Tibial nerve (tissue), 4 donors: Measurements from ENCODE around the gene RASGRF1. TPM values are rescaled to one million over a fixed set of nuclear protein-coding genes. Genes with fewer than 3 reads are reported as not detected.
A peak's percentile ranks its signal among the peaks of the same experiment; 100 is the strongest.

ENCODE experiments used
- DNase-seq, 2 donors: peaks; one replicate each; pipeline ENCODE4 v3.0.0-alpha.2; 2019; ENCODE audit warnings: low spot score in 2 of 2
- H3K27ac ChIP-seq, 4 donors: fragments of 200-600 bp; sonication (generic) in 3 of 4; one replicate each; pipeline ENCODE4 v1.5.1; 2017 to 2019; ENCODE audit warnings: mild to moderate bottlenecking in 1 of 4
- H3K27me3 ChIP-seq, 2 donors: fragments of 200-600 bp; sonication (generic) in 1 of 2; one replicate each; pipeline versions ENCODE4 v1.5.1 to v1.6.0; 2017 to 2019
- H3K36me3 ChIP-seq, 3 donors: fragments of 200-600 bp; sonication (generic); one replicate each; pipeline ENCODE4 v1.5.1; 2018 to 2019
- H3K4me1 ChIP-seq, 4 donors: fragments of 200-600 bp; sonication (generic) in 3 of 4; one replicate each; pipeline ENCODE4 v1.5.1; 2017 to 2019
- H3K4me3 ChIP-seq, 4 donors: fragments of 200-600 bp; sonication (generic) in 3 of 4; one replicate each; pipeline ENCODE4 v1.5.1; 2017 to 2019; ENCODE audit warnings: mild to moderate bottlenecking in 1 of 4, moderate library complexity in 1 of 4
- H3K9me3 ChIP-seq, 4 donors: fragments of 200-600 bp; sonication (generic) in 3 of 4; one replicate each; pipeline ENCODE4 v1.5.1; 2017 to 2019
- EP300 ChIP-seq, 2 donors: sonication (generic); formaldehyde crosslinking; IDR thresholded peaks; one replicate each; pipeline ENCODE4 v1.6.1; 2017; ENCODE audit warnings: antibody characterized with exemption in 2 of 2, mild to moderate bottlenecking in 1 of 2
- POLR2A ChIP-seq, 2 donors: fragments of 450-650 bp; IDR thresholded peaks; one replicate each; pipeline ENCODE4 v1.6.1; 2017; ENCODE audit warnings: antibody characterized with exemption in 2 of 2, mild to moderate bottlenecking in 2 of 2, moderate library complexity in 2 of 2
- WGBS, 2 donors: methylation state at CpG; one replicate each; pipeline ENCODE4 v1.1.5; 2018; 5-methylcytosine and 5-hydroxymethylcytosine counted together
- total RNA-seq, 4 donors: library from RNA; depleted of rRNA; stranded (reverse); fragments of >200 nt; gene quantifications; one replicate each; pipeline ENCODE4 v1.1.0, GENCODE V29; 2016
- TF ChIP-seq, protein P1 (sequence below), 5 experiments: fragments of 200-600 bp in 3 of 5; fragments of 450-650 bp in 2 of 5; sonication (generic) in 3 of 5; IDR thresholded peaks; one replicate each; pipeline ENCODE4 v1.5.1; 2016 to 2019; ENCODE audit warnings: antibody characterized with exemption in 5 of 5, mild to moderate bottlenecking in 3 of 5, moderate library complexity in 2 of 5

Gene RASGRF1
- total RNA-seq, 4 donors from 2014 or later = 0.30 to 0.98 (median 0.65) TPM

DNA sequence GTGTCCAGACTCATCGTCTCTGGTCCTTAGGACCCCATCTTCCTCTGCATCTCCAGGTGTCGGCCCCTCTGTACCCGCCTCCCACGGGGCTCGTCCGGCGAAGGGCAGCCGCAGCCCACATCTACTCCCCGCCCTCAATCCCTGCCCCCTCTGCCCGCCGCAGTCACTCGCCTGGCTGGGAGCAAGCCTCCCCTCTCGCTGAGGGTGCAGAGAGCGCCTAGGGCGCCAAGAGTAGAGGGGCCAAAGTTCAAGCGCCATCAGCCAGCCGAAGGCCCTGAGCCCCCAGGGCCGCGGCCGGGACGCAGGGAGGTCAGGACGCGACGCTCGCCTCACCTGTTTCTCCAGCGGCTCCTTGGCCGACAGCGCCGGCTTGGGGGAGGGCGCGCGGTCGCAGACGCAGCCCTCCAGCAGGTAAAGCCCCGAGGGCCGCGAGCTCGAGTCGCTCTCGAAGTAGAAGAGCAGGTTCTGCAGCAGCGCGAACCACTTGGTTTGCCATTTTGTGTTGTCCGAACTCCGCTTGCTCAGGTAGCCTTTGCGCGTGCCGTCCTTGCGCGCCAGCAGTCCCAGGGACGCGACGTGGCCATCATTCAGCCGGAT lies 592 bp downstream of the RASGRF1 start:
- Histone ChIP-seq H3K27me3 (peaks cover 0 to 58% of the 10 kb centered on the region in 2 donors), H3K4me3 (peak overlapping the region; percentile 1 to 33 (median 22))

GRCh38 chr15:79089331-79089889 lies 1.2 kb downstream of the RASGRF1 start:
- H3K4me1 ChIP-seq = peaks cover 0 to 27% (median 15%) of the 10 kb centered on the region in 4 donors
- TF ChIP-seq, protein P1, sequence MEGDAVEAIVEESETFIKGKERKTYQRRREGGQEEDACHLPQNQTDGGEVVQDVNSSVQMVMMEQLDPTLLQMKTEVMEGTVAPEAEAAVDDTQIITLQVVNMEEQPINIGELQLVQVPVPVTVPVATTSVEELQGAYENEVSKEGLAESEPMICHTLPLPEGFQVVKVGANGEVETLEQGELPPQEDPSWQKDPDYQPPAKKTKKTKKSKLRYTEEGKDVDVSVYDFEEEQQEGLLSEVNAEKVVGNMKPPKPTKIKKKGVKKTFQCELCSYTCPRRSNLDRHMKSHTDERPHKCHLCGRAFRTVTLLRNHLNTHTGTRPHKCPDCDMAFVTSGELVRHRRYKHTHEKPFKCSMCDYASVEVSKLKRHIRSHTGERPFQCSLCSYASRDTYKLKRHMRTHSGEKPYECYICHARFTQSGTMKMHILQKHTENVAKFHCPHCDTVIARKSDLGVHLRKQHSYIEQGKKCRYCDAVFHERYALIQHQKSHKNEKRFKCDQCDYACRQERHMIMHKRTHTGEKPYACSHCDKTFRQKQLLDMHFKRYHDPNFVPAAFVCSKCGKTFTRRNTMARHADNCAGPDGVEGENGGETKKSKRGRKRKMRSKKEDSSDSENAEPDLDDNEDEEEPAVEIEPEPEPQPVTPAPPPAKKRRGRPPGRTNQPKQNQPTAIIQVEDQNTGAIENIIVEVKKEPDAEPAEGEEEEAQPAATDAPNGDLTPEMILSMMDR (IDR thresholded peaks at IDR 0.05) = no peak
- no peak for TF ChIP-seq EP300 (IDR thresholded peaks at IDR 0.05)
- no peak for TF ChIP-seq POLR2A (IDR thresholded peaks at IDR 0.05)
- H3K4me3 ChIP-seq = peak overlapping the region in 3 of 4 donors; percentile 15 to 25 (median 16)
- DNase-seq = no peak
- peaks cover 0 to 56% of the 10 kb centered on the region in 2 donors for H3K27me3 ChIP-seq
- 3 to 4% methylated on average over 26 to 34 of the region's 47 CpGs for WGBS, 2 donors
- no peaks in the 10 kb centered on the region for H3K9me3 ChIP-seq
- no peaks in the 10 kb centered on the region for H3K36me3 ChIP-seq
- no peak overlapping the region for H3K27ac ChIP-seq

More for the DNA sequence above, 592 bp downstream of the RASGRF1 start:
- DNase-seq = no peak
- H3K27ac ChIP-seq = no peak overlapping the region
- TF ChIP-seq POLR2A (IDR thresholded peaks at IDR 0.05) = no peak
- no peak for TF ChIP-seq EP300 (IDR thresholded peaks at IDR 0.05)
- TF ChIP-seq, protein P1 (IDR thresholded peaks at IDR 0.05) = no peak
- 1% methylated on average over 14 to 19 of the region's 53 CpGs for WGBS, 2 donors
- no peaks in the 10 kb centered on the region for H3K36me3 ChIP-seq
- peaks cover 0 to 27% (median 15%) of the 10 kb centered on the region in 4 donors for H3K4me1 ChIP-seq
- no peaks in the 10 kb centered on the region for H3K9me3 ChIP-seq

DNA sequence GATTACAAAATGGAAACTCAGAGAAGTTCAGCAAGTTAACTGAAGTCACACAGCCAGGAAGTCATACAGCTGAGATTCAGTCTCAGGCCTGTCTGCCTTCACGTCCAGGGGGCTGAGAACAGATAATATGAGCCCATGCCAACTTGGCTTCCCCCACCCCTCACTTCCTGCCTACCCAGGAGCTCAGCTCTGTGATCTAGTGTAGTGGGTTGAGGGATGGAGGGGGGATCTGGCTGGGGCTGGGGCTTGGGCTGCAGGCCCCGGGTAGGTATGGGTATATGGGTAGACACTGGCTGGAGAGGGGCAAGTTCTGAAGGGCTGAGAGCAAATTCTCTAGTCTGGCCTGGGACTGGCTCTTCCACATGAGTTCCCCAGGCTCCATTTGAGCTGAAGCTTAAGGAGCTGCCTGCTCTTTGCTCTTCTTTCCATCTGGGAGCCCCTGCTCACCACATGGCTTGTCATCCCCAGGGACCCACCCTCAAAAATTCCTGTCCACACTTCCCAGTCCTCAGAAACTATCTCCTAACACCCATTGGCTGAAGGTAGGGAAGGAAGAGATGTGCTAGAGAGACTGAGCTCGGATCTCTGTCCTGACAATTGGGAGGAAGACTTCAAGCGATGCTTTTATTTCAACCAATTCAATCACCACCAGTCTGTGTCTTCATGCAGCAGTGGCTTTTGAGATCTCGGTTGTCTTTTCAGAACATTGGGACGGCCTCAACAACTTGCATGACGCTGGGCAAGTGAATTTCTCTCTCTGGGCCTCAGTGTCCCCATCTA lies 2.0 kb downstream of the RASGRF1 start:
- TF ChIP-seq, protein P1 (IDR thresholded peaks at IDR 0.05) = no peak
- TF ChIP-seq POLR2A (IDR thresholded peaks at IDR 0.05) = no peak
- H3K36me3 ChIP-seq = no peaks in the 10 kb centered on the region
- WGBS, 2 donors = 67 to 73% methylated on average over 7 of the region's 7 CpGs
- no peak overlapping the region for H3K27ac ChIP-seq
- DNase-seq = no peak
- H3K4me1 ChIP-seq = peaks cover 0 to 27% (median 15%) of the 10 kb centered on the region in 4 donors
- peak overlapping the region in 1 of 4 donors; percentile 15 for H3K4me3 ChIP-seq
- H3K9me3 ChIP-seq = no peaks in the 10 kb centered on the region
- peaks cover 0 to 56% of the 10 kb centered on the region in 2 donors for H3K27me3 ChIP-seq

DNA sequence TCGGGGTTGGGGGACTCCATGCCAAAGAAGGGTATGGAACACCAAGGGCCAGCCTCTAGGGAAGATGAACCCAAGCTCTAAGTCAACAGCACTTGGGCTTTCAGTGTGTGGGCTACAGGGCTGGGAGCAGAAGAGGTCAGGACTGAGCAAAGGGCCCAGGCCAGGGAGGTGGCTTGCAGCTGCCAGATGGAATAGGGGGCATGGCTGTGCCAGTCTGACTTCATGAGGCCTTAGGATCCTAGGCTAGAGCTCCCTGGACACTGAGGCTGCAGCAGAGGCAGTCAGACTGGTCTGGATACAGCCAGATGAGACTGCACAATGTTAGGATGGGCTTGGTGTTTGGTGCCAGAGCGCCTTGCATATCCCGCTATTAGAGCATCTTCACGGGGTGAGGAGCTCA lies 3.8 kb downstream of the RASGRF1 start:
- no peak overlapping the region for H3K27ac ChIP-seq
- peaks cover 0 to 41% of the 10 kb centered on the region in 2 donors for H3K27me3 ChIP-seq
- H3K36me3 ChIP-seq = no peaks in the 10 kb centered on the region
- H3K4me1 ChIP-seq = peaks cover 0 to 27% (median 15%) of the 10 kb centered on the region in 4 donors
- TF ChIP-seq, protein P1 (IDR thresholded peaks at IDR 0.05) = no peak
- no peak for TF ChIP-seq EP300 (IDR thresholded peaks at IDR 0.05)
- no peaks in the 10 kb centered on the region for H3K9me3 ChIP-seq
- H3K4me3 ChIP-seq = no peak overlapping the region
- 83 to 85% methylated on average over 4 of the region's 4 CpGs for WGBS, 2 donors
- no peak for DNase-seq
